ENCODE measurements around the gene UHRF2.
"Not testable (repeated sequence)": the region's sequence is repeated elsewhere in the genome, so short reads cannot be mapped to it uniquely, and the experiment has no call there.

The UHRF2 gene

GRCh38 chr9:6439051-6439703, 26.2 kb downstream of the UHRF2 start:
- FAIRE-seq: no peak
- no peak for DNase-seq (ENCODE audit: insufficient read length)
- no peak for TF ChIP-seq TAF1 (IDR thresholded peaks at IDR 0.05; ENCODE audit: borderline replicate concordance, low read depth, low read length)

DNA sequence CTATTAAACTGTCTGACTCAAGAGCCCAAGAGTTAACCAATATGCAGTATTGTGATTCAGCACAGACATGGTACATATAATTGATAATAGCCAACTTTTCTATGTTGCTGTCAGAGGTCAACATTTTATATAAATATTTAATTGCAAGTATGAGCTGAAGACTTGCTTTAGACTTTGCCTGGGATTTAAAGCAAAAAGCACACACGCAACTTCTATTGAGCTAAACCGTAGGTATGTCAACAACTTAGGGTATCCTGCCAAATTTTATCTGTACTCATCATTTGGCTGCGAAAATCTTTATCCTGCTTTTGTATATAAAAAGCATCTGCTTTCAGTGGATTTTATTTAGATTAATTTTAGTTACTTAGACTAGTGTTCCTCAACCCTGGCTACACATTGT, 27.4 kb downstream of the UHRF2 start:
- FAIRE-seq: no peak
- DNase-seq (ENCODE audit: insufficient read length): no peak
- TF ChIP-seq TAF1 (IDR thresholded peaks at IDR 0.05; ENCODE audit: borderline replicate concordance, low read depth, low read length) (no peak), POLR2A (IDR thresholded peaks at IDR 0.05; ENCODE audit: low read depth, low read length) (no peak), POLR2AphosphoS5 (IDR thresholded peaks at IDR 0.05; ENCODE audit: low read depth, low read length) (no peak)

GRCh38 chr9:6441269-6441668, 28.3 kb downstream of the UHRF2 start:
- TF ChIP-seq TAF1 (IDR thresholded peaks at IDR 0.05; ENCODE audit: borderline replicate concordance, low read depth, low read length) (no peak), POLR2AphosphoS5 (IDR thresholded peaks at IDR 0.05; ENCODE audit: low read depth, low read length) (no peak), POLR2A (IDR thresholded peaks at IDR 0.05; ENCODE audit: low read depth, low read length) (no peak)
- no peak for FAIRE-seq
- DNase-seq (ENCODE audit: insufficient read length): no peak

- no peak for TF ChIP-seq POLR2A (IDR thresholded peaks at IDR 0.05; ENCODE audit: low read depth, low read length)
- no peak for TF ChIP-seq TAF1 (IDR thresholded peaks at IDR 0.05; ENCODE audit: borderline replicate concordance, low read depth, low read length)
- no peak for TF ChIP-seq POLR2AphosphoS5 (IDR thresholded peaks at IDR 0.05; ENCODE audit: low read depth, low read length)
- no peak for DNase-seq (ENCODE audit: insufficient read length)
- no peak for FAIRE-seq
Measured at GRCh38 chr9:6443661-6444060, 30.7 kb downstream of the UHRF2 start.

GRCh38 chr9:6444128-6444527, 31.1 kb downstream of the UHRF2 start:
- no peak for TF ChIP-seq POLR2A (IDR thresholded peaks at IDR 0.05; ENCODE audit: low read depth, low read length)
- no peak for TF ChIP-seq TAF1 (IDR thresholded peaks at IDR 0.05; ENCODE audit: borderline replicate concordance, low read depth, low read length)
- TF ChIP-seq POLR2AphosphoS5 (IDR thresholded peaks at IDR 0.05; ENCODE audit: low read depth, low read length): no peak
- no peak for FAIRE-seq
- no peak for DNase-seq (ENCODE audit: insufficient read length)

GRCh38 chr9:6449086-6449485, 36.1 kb downstream of the UHRF2 start:
- FAIRE-seq: peak; percentile 5
- no peak for DNase-seq (ENCODE audit: insufficient read length)
- no peak for TF ChIP-seq POLR2A (IDR thresholded peaks at IDR 0.05; ENCODE audit: low read depth, low read length)
- TF ChIP-seq POLR2AphosphoS5 (IDR thresholded peaks at IDR 0.05; ENCODE audit: low read depth, low read length): no peak
- no peak for TF ChIP-seq TAF1 (IDR thresholded peaks at IDR 0.05; ENCODE audit: borderline replicate concordance, low read depth, low read length)

GRCh38 chr9:6449645-6450044, 36.6 kb downstream of the UHRF2 start:
- DNase-seq (ENCODE audit: insufficient read length): no peak
- no peak for FAIRE-seq
- TF ChIP-seq POLR2AphosphoS5 (IDR thresholded peaks at IDR 0.05; ENCODE audit: low read depth, low read length) (no peak), TAF1 (IDR thresholded peaks at IDR 0.05; ENCODE audit: borderline replicate concordance, low read depth, low read length) (no peak), POLR2A (IDR thresholded peaks at IDR 0.05; ENCODE audit: low read depth, low read length) (no peak)

- TF ChIP-seq POLR2A (IDR thresholded peaks at IDR 0.05; ENCODE audit: low read depth, low read length) (no peak), TAF1 (IDR thresholded peaks at IDR 0.05; ENCODE audit: borderline replicate concordance, low read depth, low read length) (no peak)
- FAIRE-seq (no peak), DNase-seq (ENCODE audit: insufficient read length) (no peak)
Measured at GRCh38 chr9:6450641-6451375, 37.8 kb downstream of the UHRF2 start.

DNA sequence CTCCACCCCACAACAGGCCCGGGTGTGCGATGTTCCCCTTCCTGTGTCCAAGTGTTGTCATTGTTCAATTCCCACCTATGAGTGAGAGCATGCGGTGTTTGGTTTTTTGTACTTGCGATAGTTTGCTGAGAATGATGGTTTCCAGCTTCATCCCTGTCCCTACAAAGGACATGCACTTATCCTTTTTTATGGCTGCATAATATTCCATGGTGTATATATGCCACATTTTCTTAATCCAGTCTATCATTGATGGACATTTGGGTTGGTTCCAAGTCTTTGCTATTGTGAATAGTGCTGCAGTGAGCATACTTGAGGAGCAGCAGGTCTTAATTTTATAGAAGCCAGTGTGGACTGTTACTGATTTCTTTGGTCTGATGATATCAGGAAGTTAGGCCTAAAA, 42.3 kb downstream of the UHRF2 start:
- DNase-seq (ENCODE audit: insufficient read length); FAIRE-seq: not testable (repeated sequence)

GRCh38 chr9:6458704-6459103, 45.7 kb downstream of the UHRF2 start:
- FAIRE-seq; DNase-seq (ENCODE audit: insufficient read length): not testable (repeated sequence)

- FAIRE-seq (no peak), DNase-seq (ENCODE audit: insufficient read length) (no peak)
- TF ChIP-seq TAF1 (IDR thresholded peaks at IDR 0.05; ENCODE audit: borderline replicate concordance, low read depth, low read length) (no peak), POLR2A (IDR thresholded peaks at IDR 0.05; ENCODE audit: low read depth, low read length) (no peak), POLR2AphosphoS5 (IDR thresholded peaks at IDR 0.05; ENCODE audit: low read depth, low read length) (no peak)
Measured at GRCh38 chr9:6459718-6460117, 46.7 kb downstream of the UHRF2 start.

- FAIRE-seq (peak; percentile 57), DNase-seq (ENCODE audit: insufficient read length) (no peak)
- no peak for TF ChIP-seq TAF1 (IDR thresholded peaks at IDR 0.05; ENCODE audit: borderline replicate concordance, low read depth, low read length)
- no peak for TF ChIP-seq POLR2A (IDR thresholded peaks at IDR 0.05; ENCODE audit: low read depth, low read length)
- TF ChIP-seq POLR2AphosphoS5 (IDR thresholded peaks at IDR 0.05; ENCODE audit: low read depth, low read length): no peak
Measured at GRCh38 chr9:6460189-6460768, 47.3 kb downstream of the UHRF2 start.

Measured in GM12892 (cell line).